ENCODE data around the gene MSN. TPM values are rescaled to one million over a fixed set of nuclear protein-coding genes. Genes with fewer than 3 reads are reported as not detected.

MSN gene
- total and polyA plus RNA-seq, 10 of the 15 experiments (the other 5 are each of a cell fraction or from before 2014, with no cell fraction given) = 93.8 to 432 (median 270) TPM

- TF ChIP-seq E2F4 (IDR thresholded peaks at IDR 0.05; ENCODE audit: low read depth, low read length) (no peak), YY1 (IDR thresholded peaks at IDR 0.05; ENCODE audit: low read depth, low read length) (peak; percentile 36; the same call in 1 of the 2 replicates), IKZF1 (conservative IDR thresholded peaks at IDR 0.05) (peak; percentile 54; the same call in 1 of the 2 replicates), CHD1 (IDR thresholded peaks at IDR 0.05; ENCODE audit: low read depth, low read length) (0 out of 2 replicates have a peak, but pooled peaks have one; percentile 46), NR2C1 (IDR thresholded peaks at IDR 0.05) (no peak), CTCF (IDR thresholded peaks at IDR 0.05 in 2 of 3, conservative IDR thresholded peaks at IDR 0.05 in 1 of 3; ENCODE audit: control insufficient read depth in 2 of 3, extremely low read depth in 1 of 3, insufficient read depth in 1 of 3, low read depth in 3 of 3, low read length in 3 of 3) (no peak)
Measured at GRCh38 chrX:65668377-65669310, 1.2 kb downstream of the MSN start (continued).

GRCh38 chrX:65671286-65671685, 3.8 kb downstream of the MSN start:
- DNase-seq (ENCODE audit: low read depth, low spot score) = no peak
- RAD21 ChIA-PET (ENCODE audit: unreplicated experiment) = interaction anchor here (1.0 to 9.8 kb wide), 7 partner anchors 9 to 75 kb away, joined by 3 to 109 read pairs (median 7); no protein-coding TSS in a partner anchor
- SMC1A ChIA-PET (ENCODE audit: uncharacterized antibody, unreplicated experiment) = interaction anchor here (1.2 to 9.3 kb wide), 8 partner anchors 8 to 52 kb away, joined by 4 to 112 read pairs (median 7); no protein-coding TSS in a partner anchor
- ATAC-seq = no peak
- H4K20me1 ChIP-seq (ENCODE audit: control insufficient read depth, insufficient read depth) = no peaks in the 10 kb centered on the region
- CTCF ChIA-PET = interaction anchor here (1.2 to 4.0 kb wide), 5 partner anchors 14 to 75 kb away, joined by 4 to 23 read pairs (median 5); no protein-coding TSS in a partner anchor
- peak overlapping the region; percentile 47 for H3K9ac ChIP-seq (ENCODE audit: control insufficient read depth, insufficient read depth, low read length)
- 0% methylated on average over 3 of the region's 3 CpGs for WGBS (ENCODE audit: insufficient coverage, insufficient replicate concordance, low lambda C conversion rate, missing lambda C conversion rate)
- intact Hi-C loops (cut with micrococcal nuclease; ENCODE audit: unreplicated experiment) = no loop called here
- 0 out of 4 replicates have a peak, but pooled peaks cover 0 to 2% of the 10 kb centered on the region in 2 experiments for H3K36me3 ChIP-seq (ENCODE audit: control insufficient read depth in 2 of 2, insufficient read depth in 2 of 2, low read length in 1 of 2)
- BruUV-seq (replicated peaks) = TSS peak; percentile 1
- POLR2A ChIA-PET = interaction anchor here (0.6 to 1.7 kb wide), 5 partner anchors 14 to 341 kb away, joined by 3 to 5 read pairs (median 4); no protein-coding TSS in a partner anchor
- H3K9me3 ChIP-seq (replicated peaks; ENCODE audit: control insufficient read depth, insufficient read depth, low read length) = no peaks in the 10 kb centered on the region
- H3K4me2 ChIP-seq (ENCODE audit: control insufficient read depth, insufficient read depth) = peak overlapping the region; percentile 58
- no peaks in the 10 kb centered on the region for H3K27me3 ChIP-seq (replicated peaks in 1 of 2; ENCODE audit: control insufficient read depth in 2 of 2, insufficient read depth in 2 of 2, low read length in 1 of 2)
- FAIRE-seq = no peak
- H3K4me1 ChIP-seq (ENCODE audit: control insufficient read depth, insufficient read depth, low read length) = peaks cover 4% of the 10 kb centered on the region; the same call in 1 of the 2 replicates
- peaks cover 83% of the 10 kb centered on the region for H3K79me2 ChIP-seq (ENCODE audit: control insufficient read depth, insufficient read depth, low read length)
- no peak for TF ChIP-seq ZBTB33 (IDR thresholded peaks at IDR 0.05)
- TF ChIP-seq POLR2A (IDR thresholded peaks at IDR 0.05; ENCODE audit: low read depth, low read length) = no peak
- TF ChIP-seq MYC (IDR thresholded peaks at IDR 0.05; ENCODE audit: insufficient read depth, insufficient read length, insufficient replicate concordance, low read length, severe bottlenecking) = no peak
- TF ChIP-seq SMAD1 (IDR thresholded peaks at IDR 0.05; ENCODE audit: low read depth, partially characterized antibody) = no peak
- H3K27ac ChIP-seq (ENCODE audit: control insufficient read depth, insufficient read depth) = peak overlapping the region; percentile 61
- in situ Hi-C loops (cut with MboI) = no loop called here
- peak overlapping the region; percentile 62; the same call in 1 of the 2 replicates for H3K4me3 ChIP-seq
- no peak overlapping the region for H2AFZ ChIP-seq (ENCODE audit: control insufficient read depth, low read depth, low read length)

All from GM12878 (cell line).